GM19397 (cell line): Measurements from ENCODE around the gene CTSV.
"Not testable (repeated sequence)": the region's sequence is repeated elsewhere in the genome, so short reads cannot be mapped to it uniquely, and the experiment has no call there.

Experiments
- ATAC-seq: cut with Tn5 transposase; IDR thresholded peaks from one replicate; pipeline ENCODE4 v1.9.1; 2021; ENCODE audit warnings: mild to moderate bottlenecking, moderate library complexity; ENCODE audit not compliant: unreplicated experiment

The CTSV gene

GRCh38 chr9:97045300-97045699 is 6.4 kb upstream of the CTSV start:
- no peak for ATAC-seq

GRCh38 chr9:97041898-97042297 is 3.0 kb upstream of the CTSV start:
- no peak for ATAC-seq

GRCh38 chr9:97039514-97039860 is 545 bp upstream of the CTSV start:
- no peak for ATAC-seq

GRCh38 chr9:97023505-97023904 is 15.4 kb downstream of the CTSV start:
- not testable (repeated sequence) for ATAC-seq

- peak; percentile 84 for ATAC-seq
These were observed 25.5 kb downstream of the CTSV start for GRCh38 chr9:97013151-97014132.

- peak; percentile 63 for ATAC-seq
These were observed 26.3 kb downstream of the CTSV start for GRCh38 chr9:97012617-97013016.

GRCh38 chr9:97002195-97002594 is 36.7 kb downstream of the CTSV start:
- ATAC-seq, result not testable (repeated sequence)

- ATAC-seq, result not testable (repeated sequence)
These were observed 37.6 kb downstream of the CTSV start for GRCh38 chr9:97001338-97001737.

- ATAC-seq, result not testable (repeated sequence)
These were observed 38.7 kb downstream of the CTSV start for GRCh38 chr9:97000139-97000787.

GRCh38 chr9:96999733-97000132 is 39.2 kb downstream of the CTSV start:
- not testable (repeated sequence) for ATAC-seq

- ATAC-seq, result not testable (repeated sequence)
These were observed 41.8 kb downstream of the CTSV start for GRCh38 chr9:96997009-96997701.

- not testable (repeated sequence) for ATAC-seq
These were observed 44.4 kb downstream of the CTSV start for GRCh38 chr9:96994531-96995016.

- ATAC-seq, result not testable (repeated sequence)
These were observed 46.6 kb downstream of the CTSV start for GRCh38 chr9:96992303-96992702.

- not testable (repeated sequence) for ATAC-seq
These were observed 49.1 kb downstream of the CTSV start for GRCh38 chr9:96989747-96990318.

GRCh38 chr9:96984887-96985286 is 54.1 kb downstream of the CTSV start:
- ATAC-seq, result not testable (repeated sequence)

GRCh38 chr9:96984139-96984538 is 54.8 kb downstream of the CTSV start:
- ATAC-seq, result not testable (repeated sequence)

- not testable (repeated sequence) for ATAC-seq
These were observed 55.3 kb downstream of the CTSV start for GRCh38 chr9:96983496-96984122.
